Transverse colon (tissue), 4 donors: Measurements from ENCODE around the gene PTER. TPM values are rescaled to one million over a fixed set of nuclear protein-coding genes. Genes with fewer than 3 reads are reported as not detected.
A peak's percentile ranks its signal among the peaks of the same experiment; 100 is the strongest.

Source experiments
- DNase-seq: peaks from one replicate; pipeline ENCODE4 v3.0.0-alpha.2; 2019
- H3K27ac ChIP-seq, 4 donors: fragments of 200-600 bp; sonication (generic); 2 replicates each; pipeline ENCODE4 v1.5.1; 2016 to 2018; ENCODE audit warnings: inconsistent platforms in 4 of 4
- H3K27me3 ChIP-seq: fragments of 200-600 bp; sonication (generic); 2 replicates; pipeline ENCODE4 v1.5.1; 2017; ENCODE audit warnings: inconsistent platforms
- H3K36me3 ChIP-seq, 4 donors: fragments of 200-600 bp; sonication (generic); 2 replicates each; pipeline ENCODE4 v1.5.1; 2017 to 2019; ENCODE audit warnings: inconsistent platforms in 4 of 4
- H3K4me1 ChIP-seq, 4 donors: fragments of 200-600 bp; sonication (generic); 2 replicates each; pipeline ENCODE4 v1.5.1; 2017 to 2020; ENCODE audit warnings: inconsistent platforms in 4 of 4
- H3K4me3 ChIP-seq, 4 donors: fragments of 200-600 bp; sonication (generic); 1 replicate in 1 of 4; 2 replicates in 3 of 4; pipeline versions ENCODE4 v1.5.1 to v1.6.1; 2017 to 2019; ENCODE audit warnings: inconsistent platforms in 4 of 4
- H3K9me3 ChIP-seq, 2 donors: fragments of 200-600 bp; sonication (generic); 2 replicates each; pipeline ENCODE4 v1.5.1; 2017 to 2019; ENCODE audit warnings: inconsistent platforms in 2 of 2
- EP300 ChIP-seq: sonication (generic); formaldehyde crosslinking; IDR thresholded peaks from one replicate; pipeline ENCODE4 v1.6.1; 2017; ENCODE audit warnings: antibody characterized with exemption, low read depth
- POLR2A ChIP-seq: fragments of 450-650 bp; IDR thresholded peaks from one replicate; pipeline ENCODE4 v1.6.1; 2016; ENCODE audit warnings: antibody characterized with exemption, mild to moderate bottlenecking, moderate library complexity
- POLR2AphosphoS5 ChIP-seq, 3 donors: sonication (generic); formaldehyde crosslinking; IDR thresholded peaks; one replicate each; pipeline ENCODE4 v1.6.1; 2016; ENCODE audit warnings: antibody characterized with exemption in 3 of 3
- WGBS, 2 donors: methylation state at CpG; one replicate each; pipeline ENCODE4 v1.1.5; 2018; ENCODE audit warnings: low coverage in 1 of 2; 5-methylcytosine and 5-hydroxymethylcytosine counted together
- in situ Hi-C, 4 donors: fragments of 200-750 bp; cut with MboI; loops; one replicate each; pipeline versions ENCODE4 v1.15.0 to v1.15.1; 2017; ENCODE audit warnings: low sequenced_read_pairs in 3 of 4, low pct_ligation_motif_present in 1 of 4, low pct_unique_long_range_greater_than_20kb in 1 of 4
- intact Hi-C: fragments of 100-400 bp; cut with DNase I; formaldehyde crosslinking; loops from one replicate; pipeline ENCODE4 v1.15.1; 2023; ENCODE audit warnings: low total_unique reads
- total RNA-seq, 4 donors: library from RNA; depleted of rRNA; stranded (reverse); fragments of >200 nt; gene quantifications; one replicate each; pipeline ENCODE4 v1.1.0, GENCODE V29; 2016
- TF ChIP-seq, protein P1 (sequence below), 5 experiments: fragments of 200-600 bp in 3 of 5; fragments of 450-650 bp in 2 of 5; sonication (generic) in 3 of 5; IDR thresholded peaks; 1 replicate in 2 of 5; 2 replicates in 3 of 5; pipeline ENCODE4 v1.5.1; 2016 to 2017; ENCODE audit warnings: antibody characterized with exemption in 5 of 5, inconsistent platforms in 3 of 5, mild to moderate bottlenecking in 2 of 5, moderate library complexity in 1 of 5

Gene PTER, protein sequence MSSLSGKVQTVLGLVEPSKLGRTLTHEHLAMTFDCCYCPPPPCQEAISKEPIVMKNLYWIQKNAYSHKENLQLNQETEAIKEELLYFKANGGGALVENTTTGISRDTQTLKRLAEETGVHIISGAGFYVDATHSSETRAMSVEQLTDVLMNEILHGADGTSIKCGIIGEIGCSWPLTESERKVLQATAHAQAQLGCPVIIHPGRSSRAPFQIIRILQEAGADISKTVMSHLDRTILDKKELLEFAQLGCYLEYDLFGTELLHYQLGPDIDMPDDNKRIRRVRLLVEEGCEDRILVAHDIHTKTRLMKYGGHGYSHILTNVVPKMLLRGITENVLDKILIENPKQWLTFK
- 10 to 100 TPM; 14.3 to 23.2 (median 19.1) TPM for total RNA-seq

DNA sequence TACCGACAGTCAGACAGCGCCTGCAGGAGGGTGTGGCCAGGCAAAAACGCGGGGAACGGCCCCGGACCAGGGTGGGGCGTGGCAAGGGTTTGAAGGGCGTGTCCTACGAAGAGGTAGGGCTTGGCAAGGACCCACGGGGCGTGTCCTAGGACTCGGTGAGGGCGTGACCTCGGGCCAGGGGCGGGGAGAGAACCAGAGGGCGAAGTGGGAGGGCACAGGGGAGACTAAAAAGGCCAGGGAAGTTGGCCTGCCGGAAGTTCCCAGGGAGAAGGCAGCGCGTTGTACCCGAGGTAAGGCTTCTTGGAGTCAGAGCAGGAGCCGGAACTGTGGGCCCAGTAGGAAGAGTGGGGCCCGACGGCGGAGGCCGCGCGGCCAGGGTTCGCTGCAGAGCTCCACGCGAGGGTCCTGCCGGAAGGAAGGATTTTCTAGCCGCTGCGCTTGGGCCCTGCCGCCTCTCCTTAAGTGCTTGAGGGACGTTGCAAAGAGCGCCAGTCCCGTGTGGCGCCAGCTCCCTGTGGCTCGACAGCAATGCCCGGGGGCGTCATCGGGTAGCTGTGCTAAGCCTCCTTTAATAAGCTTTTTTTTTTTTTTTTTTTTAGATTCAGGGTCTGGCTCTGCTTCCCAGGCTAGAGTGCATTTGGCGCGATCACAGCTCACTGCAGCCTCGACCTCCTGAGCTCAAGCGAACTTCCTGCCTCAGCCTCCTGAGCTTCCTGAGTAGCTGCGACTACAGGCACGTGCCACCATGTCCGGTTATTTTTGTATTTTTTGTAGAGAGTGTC, at the start of gene PTER:
Gene PTER, plus strand, starts transcription at position 253 of the 782 bp plus-strand sequence. CDS start 47,375 bp downstream, outside the sequence.
- DNase-seq = peak; percentile 99
- peak; percentile 81 to 90 (median 85) for TF ChIP-seq POLR2AphosphoS5 (IDR thresholded peaks at IDR 0.05)
- TF ChIP-seq, protein P1, sequence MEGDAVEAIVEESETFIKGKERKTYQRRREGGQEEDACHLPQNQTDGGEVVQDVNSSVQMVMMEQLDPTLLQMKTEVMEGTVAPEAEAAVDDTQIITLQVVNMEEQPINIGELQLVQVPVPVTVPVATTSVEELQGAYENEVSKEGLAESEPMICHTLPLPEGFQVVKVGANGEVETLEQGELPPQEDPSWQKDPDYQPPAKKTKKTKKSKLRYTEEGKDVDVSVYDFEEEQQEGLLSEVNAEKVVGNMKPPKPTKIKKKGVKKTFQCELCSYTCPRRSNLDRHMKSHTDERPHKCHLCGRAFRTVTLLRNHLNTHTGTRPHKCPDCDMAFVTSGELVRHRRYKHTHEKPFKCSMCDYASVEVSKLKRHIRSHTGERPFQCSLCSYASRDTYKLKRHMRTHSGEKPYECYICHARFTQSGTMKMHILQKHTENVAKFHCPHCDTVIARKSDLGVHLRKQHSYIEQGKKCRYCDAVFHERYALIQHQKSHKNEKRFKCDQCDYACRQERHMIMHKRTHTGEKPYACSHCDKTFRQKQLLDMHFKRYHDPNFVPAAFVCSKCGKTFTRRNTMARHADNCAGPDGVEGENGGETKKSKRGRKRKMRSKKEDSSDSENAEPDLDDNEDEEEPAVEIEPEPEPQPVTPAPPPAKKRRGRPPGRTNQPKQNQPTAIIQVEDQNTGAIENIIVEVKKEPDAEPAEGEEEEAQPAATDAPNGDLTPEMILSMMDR (IDR thresholded peaks at IDR 0.05) = no peak
- TF ChIP-seq EP300 = no peak
- peak; percentile 90 for TF ChIP-seq POLR2A
- peak within 1 kb of the TSS; percentile 85 to 89 (median 87) for H3K27ac ChIP-seq
- no peaks in the 10 kb centered on the region for H3K9me3 ChIP-seq
- peak within 1 kb of the TSS; percentile 53 to 78 (median 56) for H3K4me3 ChIP-seq
- WGBS, 2 donors = 4 to 13% methylated on average over 12 to 49 of the region's 49 CpGs
- in situ Hi-C loops (no loop called here), intact Hi-C loops (no loop called here)
- no peaks in the 10 kb centered on the region for H3K36me3 ChIP-seq
- no peaks in the 10 kb centered on the region for H3K27me3 ChIP-seq
- H3K4me1 ChIP-seq = peaks cover 4 to 41% (median 19%) of the 10 kb centered on the region in 4 donors

DNA sequence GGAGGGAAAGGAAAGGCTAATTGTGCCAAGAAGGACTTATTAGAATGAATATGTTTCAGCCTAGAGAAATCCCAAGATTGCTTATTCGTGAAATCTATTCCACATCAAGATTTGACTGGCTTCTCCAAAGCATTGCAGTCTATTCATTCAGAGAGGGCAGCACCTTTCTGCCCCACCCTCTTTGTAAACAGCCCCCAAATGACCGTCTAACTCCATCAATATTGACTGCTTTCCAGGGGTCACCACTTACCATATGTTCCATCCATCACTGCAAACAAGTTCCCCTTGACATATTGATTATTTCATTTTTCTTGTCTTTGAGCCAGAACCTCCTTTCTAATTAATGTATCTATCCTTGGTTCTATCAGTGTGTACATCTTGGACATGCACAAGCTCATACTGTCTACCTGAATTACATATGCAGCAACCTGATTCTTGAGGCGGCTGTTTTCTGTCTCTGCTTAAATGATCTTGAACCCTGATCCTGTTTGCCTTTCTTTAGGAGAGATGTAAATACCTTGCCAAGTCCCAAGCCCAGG, 44.2 kb upstream of the PTER start:
- no peaks in the 10 kb centered on the region for H3K4me1 ChIP-seq
- no peaks in the 10 kb centered on the region for H3K27me3 ChIP-seq
- no peaks in the 10 kb centered on the region for H3K9me3 ChIP-seq
- WGBS, 2 donors = 53 to 60% methylated on average over 3 of the region's 3 CpGs
- in situ Hi-C loops (no loop called here), intact Hi-C loops (no loop called here)
- no peak for DNase-seq
- no peak overlapping the region for H3K4me3 ChIP-seq
- no peak overlapping the region for H3K27ac ChIP-seq
- H3K36me3 ChIP-seq = no peaks in the 10 kb centered on the region
- TF ChIP-seq EP300 (no peak), POLR2A (no peak), POLR2AphosphoS5 (IDR thresholded peaks at IDR 0.05) (no peak)
- TF ChIP-seq, protein P1 (IDR thresholded peaks at IDR 0.05) = no peak

DNA sequence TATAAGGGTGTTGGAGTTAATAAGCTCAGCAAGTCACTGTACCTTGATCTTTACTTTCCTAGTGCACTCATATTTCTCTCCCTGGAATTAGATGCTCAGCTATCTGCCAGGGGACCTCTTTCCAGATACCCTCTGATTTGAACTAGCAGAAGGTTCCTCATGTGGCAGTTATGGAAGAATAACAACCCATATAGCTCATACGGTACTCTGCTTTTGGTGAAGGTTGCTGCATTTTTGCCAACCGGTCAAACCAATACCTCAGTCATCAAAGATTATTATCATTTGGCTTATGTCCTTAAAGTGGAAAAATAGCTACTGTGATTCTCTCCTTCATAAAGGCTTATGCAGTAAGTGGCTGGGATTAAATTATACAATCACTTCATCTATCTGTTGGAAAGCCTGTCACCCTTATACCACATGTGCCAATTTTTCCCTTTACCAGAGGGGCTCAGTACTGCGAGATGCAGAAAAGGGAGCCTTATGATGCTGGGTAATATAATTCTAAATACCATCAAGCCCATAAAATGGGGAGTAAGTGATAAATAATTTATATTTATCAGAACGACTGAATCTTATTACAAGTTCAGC, 43.4 kb upstream of the PTER start:
- intact Hi-C loops (no loop called here), in situ Hi-C loops (no loop called here)
- TF ChIP-seq POLR2AphosphoS5 (IDR thresholded peaks at IDR 0.05) (no peak), POLR2A (no peak), EP300 (no peak)
- TF ChIP-seq, protein P1 (IDR thresholded peaks at IDR 0.05) = no peak
- DNase-seq = no peak
- H3K9me3 ChIP-seq = no peaks in the 10 kb centered on the region
- H3K27ac ChIP-seq = no peak overlapping the region
- no peaks in the 10 kb centered on the region for H3K4me1 ChIP-seq
- no peak overlapping the region for H3K4me3 ChIP-seq
- no peaks in the 10 kb centered on the region for H3K36me3 ChIP-seq
- no peaks in the 10 kb centered on the region for H3K27me3 ChIP-seq
- WGBS, 2 donors = 52 to 66% methylated on average over 3 to 4 of the region's 4 CpGs

DNA sequence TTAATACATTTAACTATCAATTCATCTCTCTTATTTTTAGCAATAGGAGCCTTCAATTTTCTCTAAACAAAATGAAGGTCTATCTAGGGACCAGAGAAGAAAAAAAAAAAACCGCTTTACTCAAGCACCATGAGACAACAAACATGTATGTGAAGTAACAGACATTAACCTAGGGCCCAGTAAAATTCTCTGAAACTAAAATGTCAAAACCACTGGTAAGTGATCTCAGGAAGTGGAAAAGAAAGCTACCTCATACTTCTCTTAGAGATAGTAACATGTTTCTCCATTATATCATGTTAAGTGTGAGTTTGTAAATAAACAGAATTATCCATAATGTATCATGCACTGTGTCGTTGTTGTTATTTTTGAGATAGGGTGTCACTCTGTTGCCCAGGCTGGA, 35.4 kb upstream of the PTER start:
- Histone ChIP-seq H3K27ac (no peak overlapping the region), H3K4me1 (no peaks in the 10 kb centered on the region), H3K27me3 (no peaks in the 10 kb centered on the region), H3K4me3 (no peak overlapping the region), H3K9me3 (no peaks in the 10 kb centered on the region), H3K36me3 (no peaks in the 10 kb centered on the region)
- intact Hi-C loops = no loop called here
- no peak for TF ChIP-seq POLR2A
- TF ChIP-seq EP300 = no peak
- no peak for DNase-seq
- whole genome bisulfite sequencing, 2 donors = 81 to 88% methylated on average over 2 of the region's 2 CpGs
- in situ Hi-C loops = no loop called here
